B cell (primary cell): ENCODE data around the gene FGFR2.

Source experiments
- EZH2 ChIP-seq: IDR thresholded peaks from 2 replicates; pipeline ENCODE4 v1.6.1; 2012; ENCODE audit warnings: borderline replicate concordance, low read depth, mild to moderate bottlenecking, moderate library complexity, low read length; ENCODE audit not compliant: insufficient read depth, poor library complexity, severe bottlenecking
- TF ChIP-seq, protein P1 (sequence below): fragments of 200-600 bp; IDR thresholded peaks from one replicate; pipeline ENCODE4 v1.8.0; 2022; ENCODE audit warnings: antibody characterized with exemption, mild to moderate bottlenecking

DNA sequence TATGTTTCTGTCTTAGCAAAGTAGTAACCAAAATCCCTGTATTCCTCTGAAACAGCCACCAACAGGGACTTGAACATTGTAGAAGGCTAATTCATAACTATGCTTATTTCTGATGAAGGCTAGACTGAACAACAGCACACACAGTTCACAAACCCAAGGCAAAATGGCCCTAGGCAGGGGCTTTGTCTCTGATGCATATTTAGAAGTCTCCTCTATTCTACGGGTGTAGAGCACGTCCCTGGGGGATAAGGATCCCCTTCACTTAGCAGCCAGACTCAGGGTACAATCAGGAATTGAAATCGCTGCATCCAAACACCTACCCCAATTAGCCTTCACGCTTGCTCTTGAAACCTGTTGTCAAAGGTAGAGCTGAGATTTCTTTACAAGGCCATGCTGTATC is 45.5 kb downstream of the FGFR2 start:
- TF ChIP-seq, protein P1, sequence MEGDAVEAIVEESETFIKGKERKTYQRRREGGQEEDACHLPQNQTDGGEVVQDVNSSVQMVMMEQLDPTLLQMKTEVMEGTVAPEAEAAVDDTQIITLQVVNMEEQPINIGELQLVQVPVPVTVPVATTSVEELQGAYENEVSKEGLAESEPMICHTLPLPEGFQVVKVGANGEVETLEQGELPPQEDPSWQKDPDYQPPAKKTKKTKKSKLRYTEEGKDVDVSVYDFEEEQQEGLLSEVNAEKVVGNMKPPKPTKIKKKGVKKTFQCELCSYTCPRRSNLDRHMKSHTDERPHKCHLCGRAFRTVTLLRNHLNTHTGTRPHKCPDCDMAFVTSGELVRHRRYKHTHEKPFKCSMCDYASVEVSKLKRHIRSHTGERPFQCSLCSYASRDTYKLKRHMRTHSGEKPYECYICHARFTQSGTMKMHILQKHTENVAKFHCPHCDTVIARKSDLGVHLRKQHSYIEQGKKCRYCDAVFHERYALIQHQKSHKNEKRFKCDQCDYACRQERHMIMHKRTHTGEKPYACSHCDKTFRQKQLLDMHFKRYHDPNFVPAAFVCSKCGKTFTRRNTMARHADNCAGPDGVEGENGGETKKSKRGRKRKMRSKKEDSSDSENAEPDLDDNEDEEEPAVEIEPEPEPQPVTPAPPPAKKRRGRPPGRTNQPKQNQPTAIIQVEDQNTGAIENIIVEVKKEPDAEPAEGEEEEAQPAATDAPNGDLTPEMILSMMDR = no peak
- no peak for TF ChIP-seq EZH2
